Measurements from ENCODE around the gene INPP5F.

DNA sequence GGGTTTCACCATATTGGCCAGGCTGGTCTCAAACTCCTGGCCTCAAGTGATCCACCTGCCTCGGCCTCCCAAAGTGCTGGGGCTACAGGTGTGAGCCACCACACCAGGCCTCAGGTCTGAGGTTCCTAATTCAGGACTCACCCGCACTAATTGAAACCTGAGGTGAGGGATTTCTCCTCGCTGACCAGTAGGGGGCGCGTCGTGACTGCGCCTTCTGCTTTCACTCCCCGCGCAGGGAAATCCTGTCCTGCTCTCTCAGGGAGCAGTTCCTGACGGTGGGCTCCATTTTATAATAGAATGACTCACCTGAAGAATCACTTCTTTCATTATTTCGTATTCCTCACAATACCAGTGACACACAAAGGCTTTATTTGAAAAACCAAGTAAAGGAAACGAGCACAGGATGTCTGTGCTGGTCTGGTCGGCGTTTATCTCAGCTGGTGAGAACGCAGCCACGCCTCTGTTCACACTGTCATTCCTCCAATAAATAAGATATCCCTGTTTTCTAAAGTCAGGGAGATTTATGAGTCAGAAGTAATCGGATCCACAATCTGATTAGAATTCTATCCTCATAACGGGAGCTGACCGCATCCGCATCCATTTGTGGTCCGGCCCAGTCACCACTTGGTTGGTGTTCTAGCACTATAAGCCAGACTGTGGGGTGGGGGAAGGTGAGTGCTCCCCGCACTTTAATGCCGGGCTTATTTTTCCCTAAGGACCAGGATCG is 39.2 kb upstream of the INPP5F start:
- no peak; the same call in 1 of the 2 replicates for TF ChIP-seq POLR2AphosphoS5 (IDR thresholded peaks at IDR 0.05; ENCODE audit: low read depth, low read length)
- TF ChIP-seq, protein P1, sequence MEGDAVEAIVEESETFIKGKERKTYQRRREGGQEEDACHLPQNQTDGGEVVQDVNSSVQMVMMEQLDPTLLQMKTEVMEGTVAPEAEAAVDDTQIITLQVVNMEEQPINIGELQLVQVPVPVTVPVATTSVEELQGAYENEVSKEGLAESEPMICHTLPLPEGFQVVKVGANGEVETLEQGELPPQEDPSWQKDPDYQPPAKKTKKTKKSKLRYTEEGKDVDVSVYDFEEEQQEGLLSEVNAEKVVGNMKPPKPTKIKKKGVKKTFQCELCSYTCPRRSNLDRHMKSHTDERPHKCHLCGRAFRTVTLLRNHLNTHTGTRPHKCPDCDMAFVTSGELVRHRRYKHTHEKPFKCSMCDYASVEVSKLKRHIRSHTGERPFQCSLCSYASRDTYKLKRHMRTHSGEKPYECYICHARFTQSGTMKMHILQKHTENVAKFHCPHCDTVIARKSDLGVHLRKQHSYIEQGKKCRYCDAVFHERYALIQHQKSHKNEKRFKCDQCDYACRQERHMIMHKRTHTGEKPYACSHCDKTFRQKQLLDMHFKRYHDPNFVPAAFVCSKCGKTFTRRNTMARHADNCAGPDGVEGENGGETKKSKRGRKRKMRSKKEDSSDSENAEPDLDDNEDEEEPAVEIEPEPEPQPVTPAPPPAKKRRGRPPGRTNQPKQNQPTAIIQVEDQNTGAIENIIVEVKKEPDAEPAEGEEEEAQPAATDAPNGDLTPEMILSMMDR (IDR thresholded peaks at IDR 0.05), result peak; percentile 97

Data from SK-N-SH (cell line).